HG02885 (cell line): ENCODE data around the gene SH2D6.
"Not testable (repeated sequence)": the region's sequence is repeated elsewhere in the genome, so short reads cannot be mapped to it uniquely, and the experiment has no call there.

Experiments
- ATAC-seq: cut with Tn5 transposase; IDR thresholded peaks from one replicate; pipeline ENCODE4 v1.9.1; 2021; ENCODE audit warnings: mild to moderate bottlenecking; ENCODE audit not compliant: unreplicated experiment, poor library complexity

SH2D6 gene

GRCh38 chr2:85458601-85459563 is 40.4 kb downstream of the SH2D6 start:
- no peak for ATAC-seq

GRCh38 chr2:85459771-85460170 is 41.3 kb downstream of the SH2D6 start:
- ATAC-seq = no peak

- ATAC-seq = no peak
Measured at GRCh38 chr2:85462322-85462721, 43.8 kb downstream of the SH2D6 start.

GRCh38 chr2:85468096-85468703 is 49.7 kb downstream of the SH2D6 start:
- ATAC-seq = no peak

- ATAC-seq = no peak
Measured at GRCh38 chr2:85468704-85469349, 50.3 kb downstream of the SH2D6 start.

GRCh38 chr2:85470850-85471800 is 52.6 kb downstream of the SH2D6 start:
- no peak for ATAC-seq

GRCh38 chr2:85472261-85472660 is 53.7 kb downstream of the SH2D6 start:
- ATAC-seq = no peak

- ATAC-seq = no peak
Measured at GRCh38 chr2:85475799-85476490, 57.4 kb downstream of the SH2D6 start.

- ATAC-seq = no peak
Measured at GRCh38 chr2:85476624-85477023, 58.1 kb downstream of the SH2D6 start.

GRCh38 chr2:85477884-85478283 is 59.4 kb downstream of the SH2D6 start:
- no peak for ATAC-seq

- no peak for ATAC-seq
Measured at GRCh38 chr2:85481818-85482777, 63.6 kb downstream of the SH2D6 start.

GRCh38 chr2:85484615-85485014 is 66.1 kb downstream of the SH2D6 start:
- ATAC-seq = not testable (repeated sequence)

- ATAC-seq = no peak
Measured at GRCh38 chr2:85485815-85486214, 67.3 kb downstream of the SH2D6 start.
